Mesothelial cell of epicardium (in vitro differentiated cells): ENCODE results near the gene OTOF. TPM values are rescaled to one million over a fixed set of nuclear protein-coding genes. Genes with fewer than 3 reads are reported as not detected.

ENCODE experiments used
- DNase-seq, 2 experiments: peaks; one replicate each; pipeline ENCODE4 v3.0.0; 2021; ENCODE audit warnings: low spot score in 2 of 2; ENCODE audit not compliant: unreplicated experiment in 2 of 2
- H3K27ac Mint-ChIP-seq: 2 replicates; pipeline ENCODE4 v1.8.0; 2021; ENCODE audit warnings: mixed read lengths
- H3K27me3 Mint-ChIP-seq: 2 replicates; pipeline ENCODE4 v1.8.0; 2021; ENCODE audit warnings: low read depth, mixed read lengths
- H3K36me3 Mint-ChIP-seq: 2 replicates; pipeline ENCODE4 v1.8.0; 2021; ENCODE audit warnings: mixed read lengths
- H3K4me1 Mint-ChIP-seq: 2 replicates; pipeline ENCODE4 v1.8.0; 2021; ENCODE audit warnings: mixed read lengths
- H3K4me3 Mint-ChIP-seq: 2 replicates; pipeline ENCODE4 v1.8.0; 2021; ENCODE audit warnings: mild to moderate bottlenecking, moderate library complexity, mixed read lengths
- H3K9me3 Mint-ChIP-seq: 2 replicates; pipeline ENCODE4 v1.8.0; 2021; ENCODE audit warnings: mixed read lengths
- total RNA-seq: library from RNA; stranded (reverse); gene quantifications from 3 replicates; pipeline ENCODE4 v1.2.1, GENCODE V29; 2021
- TF ChIP-seq, protein P1 (sequence below): fragments of 200-600 bp; sonication (generic); IDR thresholded peaks from one replicate; pipeline ENCODE4 v1.5.0; 2021; ENCODE audit warnings: antibody characterized with exemption; ENCODE audit not compliant: unreplicated experiment

The OTOF gene
- total RNA-seq, 1 donor from 2014 or later, result 0.16 TPM

DNA sequence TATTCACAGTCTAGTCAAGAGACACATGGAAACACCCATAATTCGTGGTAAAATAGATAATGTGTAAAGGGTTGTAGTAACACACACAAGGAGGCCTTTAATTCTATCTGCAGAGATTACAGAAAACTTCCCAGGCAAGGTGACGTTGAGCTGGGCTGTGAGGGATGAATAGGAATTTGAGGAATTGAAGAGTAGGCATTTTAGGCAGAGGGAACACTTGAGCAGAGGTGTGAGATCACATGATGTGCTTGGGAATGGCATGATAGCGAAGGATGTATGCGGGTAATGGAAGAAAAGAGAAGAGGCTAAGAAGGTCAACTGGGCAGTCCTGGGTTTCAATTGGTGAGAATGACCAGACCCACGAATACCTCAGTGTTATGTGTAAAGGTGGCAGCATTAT lies 56.0 kb downstream of the OTOF start:
- no peaks in the 10 kb centered on the region for H3K4me1 Mint-ChIP-seq
- H3K27me3 Mint-ChIP-seq, result no peaks in the 10 kb centered on the region
- H3K4me3 Mint-ChIP-seq, result no peak overlapping the region
- no peaks in the 10 kb centered on the region for H3K36me3 Mint-ChIP-seq
- H3K9me3 Mint-ChIP-seq, result peaks cover 6% of the 10 kb centered on the region
- no peak overlapping the region for H3K27ac Mint-ChIP-seq
- TF ChIP-seq, protein P1, sequence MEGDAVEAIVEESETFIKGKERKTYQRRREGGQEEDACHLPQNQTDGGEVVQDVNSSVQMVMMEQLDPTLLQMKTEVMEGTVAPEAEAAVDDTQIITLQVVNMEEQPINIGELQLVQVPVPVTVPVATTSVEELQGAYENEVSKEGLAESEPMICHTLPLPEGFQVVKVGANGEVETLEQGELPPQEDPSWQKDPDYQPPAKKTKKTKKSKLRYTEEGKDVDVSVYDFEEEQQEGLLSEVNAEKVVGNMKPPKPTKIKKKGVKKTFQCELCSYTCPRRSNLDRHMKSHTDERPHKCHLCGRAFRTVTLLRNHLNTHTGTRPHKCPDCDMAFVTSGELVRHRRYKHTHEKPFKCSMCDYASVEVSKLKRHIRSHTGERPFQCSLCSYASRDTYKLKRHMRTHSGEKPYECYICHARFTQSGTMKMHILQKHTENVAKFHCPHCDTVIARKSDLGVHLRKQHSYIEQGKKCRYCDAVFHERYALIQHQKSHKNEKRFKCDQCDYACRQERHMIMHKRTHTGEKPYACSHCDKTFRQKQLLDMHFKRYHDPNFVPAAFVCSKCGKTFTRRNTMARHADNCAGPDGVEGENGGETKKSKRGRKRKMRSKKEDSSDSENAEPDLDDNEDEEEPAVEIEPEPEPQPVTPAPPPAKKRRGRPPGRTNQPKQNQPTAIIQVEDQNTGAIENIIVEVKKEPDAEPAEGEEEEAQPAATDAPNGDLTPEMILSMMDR, result no peak
- no peak for DNase-seq

DNA sequence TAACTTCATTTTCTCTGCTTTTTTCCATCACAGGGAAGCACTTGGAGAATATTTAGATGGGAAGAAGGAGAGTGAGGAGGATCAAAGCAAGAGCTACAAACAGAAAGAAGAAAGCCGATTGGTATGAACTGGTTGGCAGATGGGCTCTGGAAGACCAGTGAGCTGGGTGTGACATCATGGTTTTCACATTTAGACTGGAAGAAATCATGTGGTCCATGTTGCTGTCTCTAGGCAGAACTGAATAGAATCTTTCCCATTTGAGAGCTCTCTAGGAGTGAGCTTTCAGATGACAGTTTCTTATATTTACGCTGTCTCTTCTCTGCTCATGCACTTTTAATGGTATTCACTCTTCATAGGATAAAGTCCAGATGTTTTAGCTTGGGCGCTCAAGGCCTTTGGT lies 63.6 kb downstream of the OTOF start:
- Mint-ChIP-seq H3K4me1 (peaks cover 2% of the 10 kb centered on the region), H3K4me3 (no peak overlapping the region), H3K9me3 (no peaks in the 10 kb centered on the region), H3K36me3 (no peaks in the 10 kb centered on the region), H3K27ac (no peak overlapping the region), H3K27me3 (no peaks in the 10 kb centered on the region)
- TF ChIP-seq, protein P1, result no peak
- no peak for DNase-seq

DNA sequence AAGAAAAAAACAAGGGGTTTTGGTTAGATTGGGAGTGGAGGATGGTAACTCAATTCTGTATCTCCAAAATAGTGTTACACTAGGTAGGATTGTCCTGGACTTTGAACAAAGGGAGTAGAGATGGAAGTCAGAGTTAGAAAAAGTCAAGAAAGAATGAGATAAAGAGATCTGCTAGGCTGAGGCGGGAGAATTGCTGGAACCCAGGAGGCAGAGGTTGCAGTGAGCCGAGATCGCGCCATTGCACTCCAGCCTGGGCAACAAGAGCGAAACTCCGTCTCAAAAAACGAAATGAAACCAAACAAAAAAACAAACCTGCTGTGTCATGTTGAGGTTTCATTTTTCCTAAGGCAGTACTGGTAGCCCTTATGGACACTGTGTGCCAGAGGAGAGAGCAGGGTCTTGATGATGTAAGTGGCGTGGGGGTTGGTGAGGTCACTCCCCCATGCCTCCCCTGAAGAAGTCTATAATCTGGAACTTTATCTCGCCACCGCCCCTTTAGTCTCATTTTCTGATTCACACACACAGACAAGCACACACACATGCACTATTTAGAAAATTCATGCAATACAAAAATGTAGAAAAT lies 65.7 kb downstream of the OTOF start:
- peaks cover 3% of the 10 kb centered on the region for H3K27me3 Mint-ChIP-seq
- H3K36me3 Mint-ChIP-seq, result no peaks in the 10 kb centered on the region
- DNase-seq, result no peak
- no peak overlapping the region for H3K27ac Mint-ChIP-seq
- no peaks in the 10 kb centered on the region for H3K9me3 Mint-ChIP-seq
- peaks cover 2% of the 10 kb centered on the region for H3K4me1 Mint-ChIP-seq
- TF ChIP-seq, protein P1, result no peak
- H3K4me3 Mint-ChIP-seq, result no peak overlapping the region

DNA sequence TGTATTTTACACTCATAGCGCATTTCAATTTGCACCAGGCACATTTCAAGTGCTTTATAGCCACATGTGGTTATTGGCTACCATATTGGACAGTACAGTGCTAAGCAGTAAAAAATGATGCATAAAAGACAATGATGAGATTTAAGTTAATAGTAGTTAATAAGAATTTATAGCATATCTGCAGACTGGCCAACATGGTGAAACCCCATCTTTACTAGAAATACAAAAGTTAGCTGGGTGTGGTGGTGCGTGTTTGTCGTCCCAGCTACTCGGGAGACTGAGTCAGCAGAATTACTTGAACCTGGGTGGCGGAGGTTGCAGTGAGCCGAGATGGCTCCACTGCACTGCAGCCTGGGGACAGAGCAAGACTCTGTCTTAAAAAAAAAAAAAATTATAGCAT lies 66.5 kb downstream of the OTOF start:
- Mint-ChIP-seq H3K4me1 (peaks cover 2% of the 10 kb centered on the region), H3K9me3 (no peaks in the 10 kb centered on the region), H3K27ac (no peak overlapping the region), H3K27me3 (peaks cover 3% of the 10 kb centered on the region), H3K36me3 (no peaks in the 10 kb centered on the region), H3K4me3 (no peak overlapping the region)
- no peak for DNase-seq
- TF ChIP-seq, protein P1, result no peak

DNA sequence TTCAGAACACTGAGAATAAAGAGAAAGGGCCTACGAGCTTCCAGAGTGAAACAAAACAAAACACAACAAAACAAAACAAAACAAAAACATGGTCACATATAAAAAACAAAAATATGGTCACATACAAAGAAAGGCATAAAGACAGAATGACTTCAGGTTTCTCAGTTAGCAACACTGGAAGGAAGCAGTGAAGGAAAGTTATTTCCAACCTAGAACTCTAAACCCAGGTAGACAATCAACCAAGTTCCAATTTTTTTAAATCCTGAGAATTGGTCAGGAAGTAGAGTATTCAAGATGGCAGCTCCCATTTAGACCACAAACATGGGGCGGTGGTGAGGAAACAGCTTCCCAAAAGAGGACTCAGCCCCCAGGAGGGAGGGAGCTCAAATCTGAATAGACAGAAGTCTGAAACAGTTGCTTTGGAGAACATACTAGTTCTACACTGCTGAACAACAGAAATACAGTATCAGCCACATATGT lies 67.1 kb downstream of the OTOF start:
- H3K4me1 Mint-ChIP-seq, result peaks cover 2% of the 10 kb centered on the region
- H3K36me3 Mint-ChIP-seq, result no peaks in the 10 kb centered on the region
- no peak overlapping the region for H3K4me3 Mint-ChIP-seq
- H3K9me3 Mint-ChIP-seq, result no peaks in the 10 kb centered on the region
- peaks cover 3% of the 10 kb centered on the region for H3K27me3 Mint-ChIP-seq
- TF ChIP-seq, protein P1, result no peak
- H3K27ac Mint-ChIP-seq, result no peak overlapping the region
- DNase-seq, result no peak

DNA sequence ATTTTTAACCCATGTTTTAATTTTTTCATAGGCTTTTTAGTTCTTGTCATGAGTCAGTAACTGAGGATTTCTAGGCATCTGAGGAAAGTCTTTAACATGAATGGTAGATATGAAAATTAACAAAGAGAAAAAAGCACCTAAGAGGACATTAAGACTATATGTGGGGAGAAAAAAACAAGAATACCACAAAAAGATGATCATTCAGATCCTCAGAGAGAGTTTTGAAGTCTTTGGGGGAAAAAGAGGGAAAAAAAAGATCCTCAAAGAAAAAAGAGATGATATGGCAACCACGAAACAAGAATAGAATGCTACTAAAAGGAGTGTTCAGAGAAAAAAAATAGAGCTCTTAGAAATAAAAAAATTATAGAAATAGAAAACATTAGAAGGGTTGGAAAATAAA lies 68.1 kb downstream of the OTOF start:
- TF ChIP-seq, protein P1, result no peak
- Mint-ChIP-seq H3K9me3 (no peaks in the 10 kb centered on the region), H3K4me3 (no peak overlapping the region), H3K27me3 (peaks cover 3% of the 10 kb centered on the region), H3K4me1 (peaks cover 2% of the 10 kb centered on the region), H3K27ac (no peak overlapping the region), H3K36me3 (no peaks in the 10 kb centered on the region)
- DNase-seq, result no peak
